Posterior cingulate gyrus (tissue), 11 donors: ENCODE data around the gene TMEM270.
A peak's percentile ranks its signal among the peaks of the same experiment; 100 is the strongest.
"Not testable (repeated sequence)": the region's sequence is repeated elsewhere in the genome, so short reads cannot be mapped to it uniquely, and the experiment has no call there.

Experiments used
- DNase-seq, 10 donors: peaks; one replicate each; pipeline versions ENCODE4 v3.0.0 to v3.0.0-alpha.2; 2020 to 2021; ENCODE audit warnings: mixed read lengths in 3 of 10
- intact Hi-C: fragments of 100-400 bp; cut with DNase I; formaldehyde crosslinking; loops from one replicate; pipeline ENCODE4 v1.15.1; 2023

The TMEM270 gene

DNA sequence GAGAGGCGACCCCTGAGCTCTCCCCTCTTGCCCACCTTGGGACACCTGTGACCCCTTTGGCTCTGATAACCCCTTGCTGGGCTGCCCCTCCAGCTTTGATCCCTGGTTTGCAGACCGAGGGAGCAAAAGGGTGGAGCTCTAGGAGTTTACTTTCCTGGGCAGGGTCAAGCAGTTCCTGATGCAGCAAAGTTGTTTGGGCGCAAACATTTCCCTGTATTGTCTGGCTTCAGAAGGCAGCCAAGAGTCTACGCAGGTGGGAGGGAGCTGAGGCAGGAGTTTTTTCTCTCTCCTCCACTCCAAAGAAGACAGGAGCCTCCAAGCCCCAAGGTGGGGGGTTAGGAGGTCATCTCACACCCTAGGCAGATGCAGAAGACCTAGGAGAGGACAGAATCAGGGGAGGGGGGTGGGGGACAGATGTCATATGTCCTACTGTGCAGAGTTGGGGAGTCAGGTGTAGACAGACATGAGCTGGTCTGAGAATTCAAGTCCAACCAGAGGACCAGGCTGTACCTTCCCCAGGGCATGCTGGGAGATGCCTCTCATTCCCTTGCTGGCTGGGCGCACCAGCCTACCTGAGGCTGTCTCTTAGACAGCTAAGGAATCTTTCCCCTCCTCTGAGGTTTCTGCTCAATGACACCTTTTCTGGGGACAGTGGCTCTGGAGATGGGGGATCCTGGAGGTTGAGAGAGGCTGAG, 20.5 kb downstream of the TMEM270 start:
- DNase-seq: no peak
- intact Hi-C loops: no loop called here

GRCh38 chr7:73882047-73882402, 21.1 kb downstream of the TMEM270 start:
- intact Hi-C loops: no loop called here
- DNase-seq: no peak

DNA sequence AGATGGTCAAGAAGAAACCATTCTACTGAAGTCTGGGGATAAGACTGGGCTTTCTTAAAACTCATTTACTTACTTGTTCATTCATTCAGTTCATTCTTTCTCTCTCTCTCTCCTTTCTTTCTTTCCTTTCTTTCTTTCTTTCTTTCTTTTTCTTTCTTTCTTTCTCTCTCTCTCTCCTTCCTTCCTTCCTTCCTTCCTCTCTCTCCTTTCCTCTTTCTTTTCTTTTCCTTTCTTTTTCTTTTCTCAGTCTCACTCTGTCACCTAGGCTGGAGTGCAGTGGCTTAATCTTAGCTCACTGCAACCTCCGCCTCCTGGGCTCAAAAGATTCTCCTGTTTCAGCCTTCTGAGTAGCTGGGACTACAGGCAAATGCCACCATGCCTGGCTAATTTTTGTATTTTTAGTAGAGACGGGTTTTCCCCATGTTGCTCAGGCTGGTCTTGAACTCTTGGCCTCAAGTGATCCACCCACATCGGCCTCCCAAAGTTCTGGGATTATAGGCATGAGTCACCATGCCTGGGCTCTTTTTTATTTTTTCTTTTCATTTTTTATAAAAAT, 24.0 kb downstream of the TMEM270 start:
- intact Hi-C loops, DNase-seq: not testable (repeated sequence)

- intact Hi-C loops: no loop called here
- no peak for DNase-seq
Observed at GRCh38 chr7:73885433-73885974, 24.5 kb downstream of the TMEM270 start.

- peak in 1 of 10 donors; percentile 47 for DNase-seq
- intact Hi-C loops: no loop called here
Observed at GRCh38 chr7:73885975-73886798, 25.2 kb downstream of the TMEM270 start.

DNA sequence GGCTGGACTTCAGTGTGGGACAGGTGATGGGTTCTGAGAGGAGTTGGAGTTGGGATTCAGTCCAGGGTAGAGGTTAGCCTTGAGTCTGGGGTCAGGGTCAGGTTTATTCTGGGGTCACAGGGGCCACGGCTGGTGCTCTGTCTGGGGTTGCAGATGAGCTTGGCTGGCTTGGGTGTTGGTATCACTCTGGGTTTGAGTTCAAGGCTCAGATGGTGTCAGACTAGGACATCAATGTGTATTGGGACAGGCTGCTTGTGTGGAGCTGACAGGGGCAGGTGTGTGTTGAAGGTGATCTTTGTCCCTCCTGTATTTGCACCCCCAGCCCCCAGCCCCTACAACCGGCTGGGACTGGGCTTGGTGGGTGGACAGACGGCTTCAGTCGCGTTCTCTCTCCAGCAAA, 26.8 kb downstream of the TMEM270 start:
- intact Hi-C loops: no loop called here
- DNase-seq: no peak

GRCh38 chr7:73888959-73889358, 28.0 kb downstream of the TMEM270 start:
- intact Hi-C loops: no loop called here
- peak in 1 of 10 donors; percentile 7 for DNase-seq

GRCh38 chr7:73890555-73891147, 29.7 kb downstream of the TMEM270 start:
- peak in 1 of 10 donors; percentile 33 for DNase-seq
- intact Hi-C loops: no loop called here

DNA sequence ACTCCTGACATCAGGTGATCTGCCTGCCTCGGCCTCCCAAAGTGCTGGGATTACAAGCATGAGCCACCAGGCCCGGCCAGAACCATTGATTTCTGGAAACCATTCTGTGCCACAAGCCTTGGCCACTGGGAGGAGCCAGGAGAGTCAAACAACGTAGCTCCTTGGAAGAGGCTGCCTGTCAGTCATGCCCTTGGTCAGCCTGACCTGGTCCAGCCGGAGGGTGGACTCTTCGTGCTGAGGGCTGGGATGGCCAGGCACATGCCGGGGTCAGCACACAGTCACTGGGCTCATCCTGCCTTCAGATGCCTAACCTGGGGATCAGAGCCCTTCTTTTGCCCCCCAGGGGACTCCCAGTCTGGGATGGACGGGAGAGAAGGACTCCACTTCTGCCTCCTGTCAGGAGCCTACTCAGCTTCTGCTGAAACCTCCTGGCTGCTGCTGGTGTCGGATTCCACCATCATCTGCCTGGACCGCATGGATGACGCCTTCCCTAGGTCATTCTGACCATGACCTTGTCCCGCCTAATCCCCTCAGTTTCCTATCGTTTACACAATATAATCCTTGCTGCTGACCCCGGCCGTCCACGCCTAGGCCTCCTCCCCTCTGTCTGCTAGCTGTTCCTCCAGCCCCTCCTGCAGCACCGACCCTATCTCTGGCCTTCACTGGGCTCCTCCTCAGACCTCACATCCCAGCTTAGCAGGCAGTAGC, 30.4 kb downstream of the TMEM270 start:
- DNase-seq: no peak
- intact Hi-C loops: no loop called here

DNA sequence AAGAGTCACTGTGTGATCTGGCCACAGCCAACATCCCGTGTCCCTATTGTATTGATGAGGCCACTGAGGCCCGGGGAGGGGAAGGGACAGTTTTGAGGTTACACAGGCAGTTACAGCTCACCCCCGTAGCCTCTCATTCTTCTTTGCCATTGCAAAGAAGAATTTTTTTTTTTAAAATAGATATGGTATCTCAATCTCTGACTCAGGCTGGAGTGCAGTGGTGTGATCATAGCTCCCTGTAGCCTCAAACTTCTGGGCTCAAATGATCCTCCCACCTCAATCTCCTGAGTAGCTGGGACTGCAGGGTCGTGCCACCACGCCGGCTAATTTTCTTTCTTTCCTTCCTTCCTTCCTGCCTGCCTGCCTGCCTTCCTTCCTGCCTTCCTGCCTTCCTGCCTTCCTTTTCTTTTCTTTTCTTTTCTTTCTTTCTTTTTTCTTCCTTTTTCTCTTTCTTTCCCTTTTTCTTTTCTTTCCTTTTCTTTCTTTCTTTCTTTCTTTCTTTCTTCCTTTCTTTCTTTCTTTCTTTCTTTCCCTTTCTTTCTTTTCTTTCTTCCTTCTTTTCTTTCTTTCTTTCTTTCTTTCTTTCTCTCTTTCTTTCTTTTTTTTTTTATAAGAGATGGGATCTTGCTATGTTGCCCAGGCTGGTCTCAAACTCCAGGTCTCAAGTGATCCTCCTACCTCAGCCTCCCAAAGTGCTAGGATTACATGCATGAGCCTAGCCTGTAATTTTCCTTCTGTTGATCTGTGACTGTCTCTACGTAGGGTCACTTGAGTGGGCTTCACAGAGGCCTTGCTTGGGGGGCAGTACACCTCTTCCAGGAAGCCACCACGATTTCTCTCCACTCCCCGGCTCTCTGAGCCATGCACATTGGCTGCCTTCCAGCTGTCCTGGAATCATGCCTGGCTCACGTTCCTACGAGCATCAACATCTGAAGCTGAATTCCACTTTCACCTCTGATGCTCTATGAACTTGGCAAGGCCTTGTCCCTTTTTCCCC, 31.3 kb downstream of the TMEM270 start:
- intact Hi-C loops: no loop called here
- no peak for DNase-seq

DNA sequence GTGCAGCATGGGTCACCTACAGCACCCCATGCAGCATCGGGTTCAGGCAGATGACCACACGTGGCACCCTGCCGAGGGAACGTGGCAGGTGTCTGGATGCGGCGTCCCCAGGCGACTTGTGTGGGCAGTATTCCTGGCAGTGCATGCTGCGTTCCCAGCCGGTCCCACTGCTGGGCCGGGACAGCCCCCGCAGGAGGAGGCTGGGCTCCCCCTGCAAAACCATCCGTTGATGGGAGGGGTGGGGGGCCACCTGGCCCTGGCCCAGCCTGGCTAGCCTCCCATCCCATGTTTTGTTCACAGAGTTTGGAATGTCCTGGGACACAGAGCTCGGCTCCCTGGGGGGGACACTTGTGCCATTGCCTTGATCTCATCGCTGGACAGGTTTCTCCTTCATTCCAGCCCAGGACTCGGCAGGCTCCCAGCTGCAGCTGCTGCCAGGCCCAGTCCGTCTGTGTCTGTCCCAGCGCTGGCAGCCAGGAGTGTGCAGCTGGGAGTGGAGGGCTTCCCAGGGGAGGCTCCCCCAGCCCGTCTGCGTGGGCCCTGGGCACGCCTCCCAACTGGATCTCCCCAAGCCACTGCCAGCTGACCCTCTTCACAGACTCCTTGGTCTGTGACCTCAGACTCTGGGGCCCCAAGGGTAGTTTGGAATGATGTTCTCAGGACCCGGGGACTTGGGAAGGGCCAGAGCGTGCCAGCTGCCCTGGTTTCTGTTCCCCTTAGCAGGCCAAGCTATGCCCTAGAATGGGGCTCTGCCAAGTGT, 32.6 kb downstream of the TMEM270 start:
- intact Hi-C loops: no loop called here
- DNase-seq: peak in 6 of 10 donors; percentile 37 to 80 (median 46)

DNA sequence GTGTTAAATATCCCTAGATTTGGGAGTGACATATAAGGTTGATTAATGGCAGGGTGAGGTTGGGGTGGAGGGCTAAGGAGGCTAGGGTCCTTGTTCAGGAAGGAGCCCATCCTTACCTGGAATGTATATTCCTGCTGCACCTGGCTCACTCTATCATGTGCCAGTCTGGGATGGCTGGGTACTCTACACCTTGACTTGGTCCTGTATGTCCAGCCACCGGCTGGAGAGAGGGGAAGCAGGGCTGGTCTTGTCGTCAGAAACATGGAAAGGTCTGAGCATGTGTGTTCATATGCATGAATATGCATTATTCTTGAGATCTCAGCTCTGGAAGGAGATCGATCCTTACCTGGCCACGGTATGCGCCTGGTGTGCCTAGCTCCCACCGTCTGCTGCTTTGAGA, 33.2 kb downstream of the TMEM270 start:
- DNase-seq: no peak
- intact Hi-C loops: no loop called here

GRCh38 chr7:73894733-73895551, 34.0 kb downstream of the TMEM270 start:
- intact Hi-C loops: no loop called here
- no peak for DNase-seq

GRCh38 chr7:73895626-73896025, 34.7 kb downstream of the TMEM270 start:
- no peak for DNase-seq
- intact Hi-C loops: no loop called here

GRCh38 chr7:73896454-73896853, 35.5 kb downstream of the TMEM270 start:
- intact Hi-C loops: no loop called here
- no peak for DNase-seq

- peak in 2 of 10 donors; percentile 71 to 81 for DNase-seq
- intact Hi-C loops: no loop called here
Observed at GRCh38 chr7:73899731-73900142, 38.8 kb downstream of the TMEM270 start.

DNA sequence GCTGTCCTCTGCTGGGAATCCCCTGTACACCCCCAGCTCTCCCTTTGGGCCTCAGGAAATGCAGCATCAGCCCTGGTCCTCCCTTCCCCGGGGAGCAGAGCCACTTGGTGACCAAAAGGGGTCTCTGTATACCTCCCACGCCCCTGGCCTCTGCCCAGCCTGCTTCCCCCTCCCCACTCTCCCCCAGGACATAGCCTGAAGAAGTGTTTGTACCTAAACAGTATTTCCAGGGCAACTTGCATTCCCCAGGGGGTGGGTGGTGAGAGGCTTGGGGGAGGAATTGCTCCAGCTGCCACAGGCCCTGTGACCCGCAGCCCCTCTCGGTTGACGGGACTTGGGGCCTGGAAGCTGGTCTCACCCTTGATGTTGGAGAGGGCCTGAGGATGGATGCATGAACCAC, 39.3 kb downstream of the TMEM270 start:
- peak in 2 of 10 donors; percentile 30 to 40 for DNase-seq
- intact Hi-C loops: no loop called here
